Activated naive CD8-positive, alpha-beta T cell treated with anti-CD3 and anti-CD28 coated beads, Interleukin-2, amount 50 U/mL, for 16 hours (primary cell): Measurements from ENCODE around the gene CGNL1.

Source experiments
- DNase-seq: peaks from one replicate; pipeline ENCODE4 v3.0.0-alpha.2; 2020; ENCODE audit warnings: low read depth, low spot score

The CGNL1 gene

DNA sequence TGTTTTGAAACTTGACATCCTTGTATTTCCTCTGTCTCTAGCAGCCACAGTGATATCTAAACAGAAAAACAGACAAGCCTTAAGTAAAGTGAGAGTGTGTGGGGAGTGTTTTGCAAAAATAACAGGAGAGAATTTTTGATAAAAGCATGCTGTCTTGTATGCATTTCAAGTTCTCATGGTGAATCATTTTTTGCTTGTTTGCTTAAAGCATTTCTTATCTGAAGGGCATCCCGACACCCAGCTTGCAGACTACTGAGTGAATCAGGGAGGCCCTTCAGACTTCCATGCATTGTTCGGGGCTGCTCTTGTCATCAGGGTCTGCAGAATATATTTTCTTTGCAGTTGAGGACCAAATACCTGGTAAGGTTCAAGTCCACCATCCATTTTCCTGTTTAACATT, 8.5 kb downstream of the CGNL1 start:
- no peak for DNase-seq

DNA sequence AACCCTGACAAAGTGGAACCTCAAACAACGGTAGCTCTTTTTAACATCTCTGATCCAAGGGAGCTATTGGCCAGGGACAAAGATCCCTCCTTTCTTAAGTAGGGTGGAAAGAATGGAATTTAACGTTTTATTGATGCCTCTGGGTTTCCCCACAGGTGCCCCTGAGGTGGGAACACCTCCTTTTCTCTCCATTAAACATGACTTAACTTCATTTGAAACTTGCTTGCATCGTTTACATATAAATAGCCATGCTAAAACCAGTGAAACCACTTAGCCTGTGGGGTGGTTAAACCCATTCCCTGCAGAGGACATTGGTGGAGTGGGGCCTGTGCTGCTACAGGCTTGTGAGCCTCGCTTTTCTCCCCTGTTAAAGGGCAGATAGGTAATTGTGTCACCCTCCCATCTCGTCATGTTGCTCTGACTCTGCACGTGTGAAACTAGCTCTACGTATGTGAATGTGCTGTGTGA, 9.7 kb downstream of the CGNL1 start:
- no peak for DNase-seq

DNA sequence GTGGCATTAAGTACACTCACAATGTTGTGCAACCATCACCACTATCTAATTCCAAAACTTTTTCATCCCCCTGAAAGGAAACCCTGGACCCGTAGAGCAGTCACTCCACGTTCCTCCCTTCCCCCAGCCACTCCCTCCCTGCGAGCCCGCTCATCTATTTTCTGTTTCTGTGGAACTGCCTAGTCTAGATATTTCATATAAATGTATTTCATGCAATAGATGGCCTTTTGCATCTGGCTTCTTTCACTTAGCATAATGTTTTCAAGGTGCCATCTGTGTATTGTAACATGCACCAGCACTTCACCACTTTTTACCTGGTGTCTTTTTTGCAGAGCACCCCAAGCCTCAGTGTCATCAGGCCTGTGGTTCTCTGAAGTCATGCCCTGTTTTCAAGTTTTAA, 10.7 kb downstream of the CGNL1 start:
- no peak for DNase-seq

DNA sequence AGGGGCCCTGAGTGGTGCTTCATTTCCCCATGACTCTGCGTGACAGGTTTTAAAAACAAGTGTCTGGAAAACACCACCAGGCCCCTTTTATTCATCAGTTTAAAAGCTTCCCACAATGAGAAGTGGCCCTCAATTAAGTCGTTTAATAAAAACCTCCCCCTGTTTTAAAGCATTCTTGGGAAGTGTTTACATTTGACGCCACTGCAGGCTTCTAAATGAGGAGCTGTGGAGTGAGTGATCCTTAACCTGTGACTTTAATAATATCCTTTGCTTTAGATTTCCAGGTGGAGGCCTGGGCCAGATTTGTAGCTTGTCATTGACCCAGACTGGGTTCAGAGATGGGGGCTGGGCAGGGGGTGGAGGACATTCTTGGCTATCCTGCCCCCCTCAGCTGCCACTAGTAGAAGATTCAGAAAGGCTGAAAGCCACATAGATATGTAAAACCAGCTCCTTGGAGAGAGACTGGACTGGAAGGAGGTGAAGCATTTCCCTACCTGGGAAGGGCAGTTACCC, 11.3 kb downstream of the CGNL1 start:
- no peak for DNase-seq

DNA sequence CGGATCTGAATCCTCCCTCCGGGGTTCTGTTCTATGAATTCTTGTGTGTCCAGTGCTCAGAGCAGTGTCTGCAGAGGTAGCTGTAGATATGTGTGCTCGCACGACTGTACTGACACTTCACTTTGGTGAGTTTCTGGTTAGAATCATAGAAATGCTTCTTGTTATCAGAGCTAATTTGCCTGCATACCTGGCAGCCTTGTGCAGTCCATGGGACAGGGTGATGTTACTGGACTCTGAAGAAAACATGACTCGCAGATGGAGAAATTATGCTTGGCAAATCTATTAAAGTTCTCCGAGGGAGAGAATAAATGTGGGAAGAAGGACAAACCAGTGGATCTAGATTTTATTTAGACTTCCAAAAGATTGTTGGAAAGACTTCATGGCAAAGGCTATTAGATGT, 12.2 kb downstream of the CGNL1 start:
- DNase-seq, result no peak

DNA sequence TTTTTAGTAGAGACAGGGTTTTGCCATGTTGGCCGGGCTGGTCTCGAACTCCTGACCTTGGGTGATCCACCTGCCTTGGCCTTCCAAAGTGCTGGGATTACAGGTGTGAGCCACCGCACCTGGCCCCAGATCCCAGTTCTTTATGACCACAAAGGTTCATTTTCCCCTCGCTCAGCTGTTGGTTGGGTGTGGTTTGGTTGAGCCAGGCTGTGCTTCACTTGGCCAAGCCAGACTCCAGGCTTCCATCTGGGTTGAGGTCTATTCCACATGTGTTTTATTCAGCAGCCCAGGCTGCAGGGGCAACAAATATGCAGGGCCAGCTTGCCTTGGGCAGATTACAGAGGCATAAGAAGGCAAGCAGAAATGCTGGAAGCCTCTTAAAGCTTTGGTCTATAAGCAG, 13.7 kb downstream of the CGNL1 start:
- no peak for DNase-seq

DNA sequence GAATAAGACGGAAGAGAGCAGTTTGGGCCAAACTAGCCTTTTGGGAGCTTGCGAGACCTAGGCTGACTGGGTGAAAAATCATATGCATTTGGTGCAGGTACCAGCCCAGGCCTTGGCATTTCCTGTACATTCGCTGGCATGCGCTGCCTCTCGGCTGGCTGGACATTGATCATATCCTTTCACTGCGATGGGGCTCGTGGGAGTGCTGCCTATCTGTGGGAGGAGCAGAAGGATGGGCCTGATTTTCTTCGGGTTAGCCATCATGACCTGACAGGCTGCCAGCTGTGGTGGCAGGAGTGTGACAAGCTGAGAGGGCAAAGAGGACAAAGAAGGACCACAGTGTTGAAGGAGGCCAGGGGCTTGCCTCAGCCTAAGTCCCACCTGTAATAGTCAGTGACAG, 14.3 kb downstream of the CGNL1 start:
- DNase-seq, result no peak

DNA sequence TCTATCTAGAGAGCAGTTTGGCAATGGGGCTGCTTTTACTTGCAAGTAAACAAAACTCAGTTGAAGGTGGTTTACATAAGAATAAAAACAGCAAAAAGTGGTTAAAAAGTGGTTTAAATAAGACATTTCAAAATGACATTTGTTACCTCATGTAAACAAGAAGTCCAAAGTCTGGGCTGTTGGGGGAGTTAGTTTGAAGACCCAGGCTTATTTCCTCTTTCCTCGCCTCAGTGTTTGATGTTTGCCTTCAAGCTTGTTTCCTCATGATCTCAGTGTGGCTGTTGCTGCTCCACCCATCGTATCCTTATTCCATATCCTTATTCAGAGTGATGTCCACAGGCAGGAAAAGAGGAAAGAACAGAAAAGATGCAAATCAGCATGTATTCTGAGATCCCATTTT, 15.2 kb downstream of the CGNL1 start:
- DNase-seq, result no peak

DNA sequence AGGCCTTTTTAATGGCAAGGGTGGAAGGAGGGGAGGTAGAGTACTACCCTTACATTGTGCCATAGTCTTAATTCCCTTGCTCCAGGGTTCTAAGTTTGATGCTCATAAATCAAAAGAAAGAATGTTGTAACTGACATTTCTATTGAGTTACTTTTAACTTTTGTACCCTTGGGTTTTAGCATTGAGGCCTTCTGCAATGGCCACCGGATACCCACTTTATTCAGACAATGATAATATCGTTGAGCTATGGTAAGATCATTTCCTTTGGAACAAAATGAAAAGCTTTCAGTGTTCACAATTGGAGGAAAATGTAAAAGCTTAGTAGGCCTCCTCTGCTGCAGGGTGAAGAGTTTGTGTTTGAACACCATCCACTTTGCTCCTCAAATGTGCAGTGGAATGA, 16.8 kb downstream of the CGNL1 start:
- DNase-seq, result no peak

DNA sequence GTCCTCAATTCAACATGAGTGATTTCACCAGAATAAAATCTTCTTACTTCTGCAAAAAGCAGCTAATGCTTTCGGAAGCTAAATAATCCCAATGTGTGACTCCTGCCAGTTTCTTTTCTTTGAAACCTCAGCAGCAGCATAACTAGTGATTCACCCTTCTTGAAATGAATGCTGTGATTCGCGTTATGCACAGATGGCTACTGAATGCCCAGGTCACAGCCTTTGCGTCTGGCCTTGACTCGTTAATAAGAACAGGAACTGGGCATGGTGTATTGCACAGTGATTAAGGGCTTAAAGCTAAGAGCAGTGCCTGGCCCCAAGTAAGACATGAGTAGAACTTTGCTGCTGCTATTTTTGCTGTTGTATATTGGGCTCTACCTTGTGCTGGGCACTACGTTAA, 19.0 kb downstream of the CGNL1 start:
- DNase-seq, result no peak

DNA sequence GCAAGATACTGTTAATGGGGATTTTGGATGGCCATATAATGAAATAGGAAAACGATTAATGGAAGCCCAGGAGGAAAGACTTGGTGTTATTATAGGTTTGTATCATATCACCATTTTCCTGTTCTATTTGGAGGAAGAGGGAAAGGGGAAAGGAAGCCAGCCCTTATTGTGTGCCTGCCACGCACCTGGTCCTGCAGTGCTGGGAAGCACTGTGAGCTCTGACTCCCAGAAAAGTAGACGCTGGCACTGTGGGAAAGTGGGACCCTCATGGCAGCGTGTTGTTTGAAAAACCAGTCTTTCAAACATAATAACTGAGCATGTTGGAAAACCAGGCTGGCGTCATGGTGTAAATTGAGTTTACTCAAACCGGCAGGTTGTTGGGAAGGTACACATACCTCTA, 22.0 kb downstream of the CGNL1 start:
- no peak for DNase-seq

DNA sequence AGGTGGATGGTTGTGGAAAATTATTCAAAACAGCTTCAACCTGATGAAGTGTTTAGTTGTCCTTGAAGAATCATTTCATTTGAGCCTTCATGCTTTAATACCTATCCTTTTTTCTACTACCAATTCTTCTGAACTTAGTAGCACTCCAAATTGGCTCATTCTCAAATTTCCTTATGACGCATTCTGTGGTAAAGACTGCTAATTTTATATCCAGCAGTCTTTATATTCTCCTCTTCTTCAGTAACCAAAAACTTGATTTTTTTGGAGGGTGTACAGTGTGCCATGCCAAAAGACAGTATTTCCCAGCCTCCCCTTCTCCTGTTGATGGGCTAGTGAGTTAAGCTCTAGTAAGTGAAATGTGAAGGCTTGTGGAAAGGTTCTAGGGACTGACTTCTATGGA, 25.2 kb downstream of the CGNL1 start:
- no peak for DNase-seq

DNA sequence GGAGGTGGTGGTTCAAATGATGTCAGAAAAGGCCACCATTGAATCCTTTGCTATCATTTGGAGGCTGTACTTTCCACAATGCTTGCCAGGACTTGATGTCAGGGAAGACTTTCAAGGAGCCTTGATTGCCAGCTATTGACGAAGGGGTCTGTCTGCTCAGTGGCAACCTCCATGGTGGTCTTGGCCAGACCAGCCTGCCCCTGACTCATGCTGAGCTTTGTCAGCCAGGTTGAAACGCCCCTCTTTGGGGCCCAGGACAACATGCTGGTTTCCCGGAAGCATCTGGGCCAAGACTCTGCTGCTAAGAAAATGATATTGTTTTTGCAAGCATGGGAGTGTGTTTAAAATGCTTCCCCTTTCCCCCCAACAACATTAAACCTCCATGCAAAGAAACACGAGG, 26.7 kb downstream of the CGNL1 start:
- no peak for DNase-seq

DNA sequence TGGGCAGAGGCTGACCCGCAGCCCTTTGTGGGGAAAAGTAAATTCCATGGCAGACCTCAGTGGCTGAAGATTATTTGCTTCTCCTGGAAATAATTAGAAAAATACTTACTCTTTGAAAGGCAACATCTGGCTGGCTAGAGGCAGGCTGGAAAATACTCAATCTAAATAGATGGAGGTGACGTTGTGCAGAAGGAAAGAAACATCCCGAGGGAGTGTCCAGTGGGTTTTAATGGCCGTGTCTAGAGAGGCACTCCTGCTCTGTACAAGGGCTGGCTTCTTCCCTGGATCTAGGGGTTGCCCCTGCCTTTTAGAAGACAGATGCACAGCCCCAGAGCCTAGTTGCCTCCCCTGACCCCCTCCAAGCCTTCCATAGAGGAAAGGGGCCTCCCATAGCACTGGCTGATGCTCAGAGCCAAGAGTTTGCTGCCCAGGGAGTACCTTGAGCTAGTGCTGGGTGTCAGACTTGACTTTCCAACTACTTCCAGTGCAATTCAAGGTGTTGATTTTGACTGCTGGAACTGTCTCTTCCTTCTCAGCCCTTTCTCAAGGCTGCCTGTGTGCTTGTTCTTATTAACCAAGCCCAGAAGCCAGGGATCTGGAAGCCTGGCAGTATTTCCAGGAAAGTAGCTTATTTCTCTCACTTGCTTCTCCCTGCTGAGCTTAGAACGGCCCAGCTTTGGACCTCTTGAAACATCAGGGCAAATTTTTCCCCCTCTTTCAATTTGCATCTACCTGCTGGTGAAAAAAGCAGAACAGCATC, 27.4 kb downstream of the CGNL1 start:
- DNase-seq, result no peak

DNA sequence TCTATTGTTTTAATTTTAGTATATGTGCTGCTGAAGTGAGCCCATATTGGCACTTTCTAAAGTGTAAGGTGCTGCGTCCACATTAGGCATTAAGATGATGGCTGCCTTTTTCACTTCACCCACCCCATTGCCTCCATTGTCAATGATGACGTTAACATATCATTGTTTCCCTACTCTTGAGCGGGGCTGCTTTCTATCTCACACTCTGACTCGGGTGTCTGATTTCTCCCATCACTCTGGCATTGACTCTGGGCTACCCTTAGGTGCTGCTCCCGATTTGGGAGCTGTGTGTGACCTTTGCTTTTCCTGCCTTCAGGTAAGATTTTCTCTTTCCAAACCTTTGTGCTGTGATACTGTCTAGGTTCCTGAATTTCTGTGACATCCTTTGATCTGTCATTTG, 28.8 kb downstream of the CGNL1 start:
- DNase-seq, result no peak

DNA sequence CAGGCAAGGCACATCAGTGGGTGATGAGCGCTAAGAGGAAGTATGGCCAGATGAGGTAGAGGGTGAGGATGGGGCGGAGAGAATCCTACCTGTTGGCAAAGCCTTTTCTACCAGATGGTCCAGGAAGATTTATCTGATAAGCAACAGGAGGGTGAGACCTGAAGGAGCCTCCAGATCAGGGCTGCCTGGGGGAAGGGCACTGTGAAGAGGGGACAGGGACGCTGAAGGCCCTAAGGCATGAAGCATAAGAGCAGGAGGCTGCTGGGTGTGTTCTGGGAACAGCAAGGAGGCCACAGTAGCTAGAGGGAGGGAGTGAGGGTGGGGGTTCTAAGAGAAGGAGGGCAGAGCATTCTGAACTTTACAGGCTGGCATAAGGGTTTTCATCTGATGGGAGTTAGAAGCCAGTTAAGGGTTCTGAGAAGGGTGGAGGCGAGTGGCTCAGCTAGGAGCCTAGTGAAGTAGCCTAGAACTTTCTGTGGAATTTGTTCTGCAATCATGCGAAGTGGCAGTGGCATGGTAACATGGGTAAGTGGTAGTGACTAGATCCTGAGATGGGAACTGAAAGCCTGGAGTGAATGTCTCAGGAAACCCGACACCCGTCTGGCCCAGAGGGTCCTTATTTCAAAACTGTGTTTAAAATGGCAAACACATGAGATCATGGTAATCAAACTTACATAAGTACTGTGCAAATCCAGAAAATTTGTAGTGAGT, 29.9 kb downstream of the CGNL1 start:
- DNase-seq, result no peak

DNA sequence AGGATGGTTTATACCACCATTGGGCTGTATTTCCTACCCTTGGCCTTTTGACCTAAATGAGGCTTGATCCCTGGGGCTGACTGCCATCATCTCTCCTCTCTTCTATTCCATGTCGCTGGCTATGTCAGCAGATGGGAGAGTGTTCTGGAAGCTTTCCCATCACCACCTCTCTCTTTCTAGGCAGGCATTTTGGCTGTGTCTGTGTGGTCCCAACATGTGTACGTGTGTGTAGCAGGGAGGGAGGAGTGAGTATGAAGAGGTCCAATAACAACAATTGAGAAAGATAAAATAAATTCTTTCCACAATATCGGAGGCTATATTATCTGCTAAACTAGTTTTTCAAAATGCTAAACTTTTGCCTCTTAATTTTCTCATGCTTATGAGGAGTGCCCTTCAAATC, 34.1 kb downstream of the CGNL1 start:
- no peak for DNase-seq

DNA sequence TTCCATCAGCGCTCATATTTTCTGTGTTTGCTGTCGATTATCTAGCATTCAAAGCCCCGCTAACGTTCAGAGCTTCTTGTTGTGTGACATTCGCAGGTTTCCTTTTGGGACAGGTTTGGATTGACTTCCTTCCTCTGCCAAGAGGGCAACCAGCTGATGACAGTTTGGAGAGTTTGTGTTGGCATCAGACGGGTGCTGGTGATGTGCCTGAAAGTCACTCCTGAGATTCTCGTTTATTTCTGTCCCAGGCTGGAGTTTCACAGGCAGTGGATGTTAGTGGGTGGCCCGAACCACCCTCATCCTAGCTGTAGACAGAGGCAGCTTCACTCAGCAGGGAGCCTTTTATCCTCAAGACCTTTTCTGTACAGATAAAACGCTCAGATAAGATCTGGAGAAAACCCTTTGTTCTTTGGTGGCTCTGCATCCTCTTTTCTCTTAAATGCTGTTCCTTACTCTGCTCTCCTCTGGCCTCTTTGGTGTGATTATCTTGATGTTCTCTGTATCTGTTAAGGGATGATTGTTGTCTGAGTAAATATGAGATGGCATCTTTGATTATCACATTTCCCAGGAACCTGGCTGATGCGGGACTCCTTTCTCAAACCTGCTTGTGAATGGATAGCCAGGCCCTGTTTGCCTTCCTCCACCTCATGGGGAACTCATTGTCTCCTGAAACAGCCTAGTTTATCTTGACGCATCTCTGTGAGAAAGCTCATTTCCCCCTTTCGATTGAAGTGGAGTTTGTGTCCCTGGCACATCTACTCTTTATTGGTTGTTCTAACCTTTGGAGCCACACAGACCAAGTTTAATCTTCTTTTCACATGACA, 35.9 kb downstream of the CGNL1 start:
- DNase-seq, result no peak

DNA sequence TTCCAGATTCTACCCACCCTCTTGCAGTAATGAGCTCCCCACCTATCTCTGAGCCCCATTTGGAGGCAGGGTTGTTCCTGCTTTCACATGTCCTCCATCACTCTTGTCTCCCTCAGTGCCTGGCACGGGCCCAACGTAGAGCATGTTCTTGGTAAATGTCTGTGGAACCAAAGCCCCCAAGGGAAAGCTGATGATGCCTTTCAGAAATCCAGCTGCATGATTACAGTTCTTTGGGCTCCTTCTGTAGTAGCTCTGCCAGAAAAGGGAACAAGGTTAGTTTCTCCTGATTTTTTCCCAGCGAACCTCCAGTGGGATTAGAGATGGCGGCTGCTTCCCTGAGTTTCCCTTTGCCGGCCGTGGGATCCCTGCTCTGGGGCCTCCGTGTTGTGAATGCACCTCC, 39.3 kb downstream of the CGNL1 start:
- DNase-seq, result no peak

DNA sequence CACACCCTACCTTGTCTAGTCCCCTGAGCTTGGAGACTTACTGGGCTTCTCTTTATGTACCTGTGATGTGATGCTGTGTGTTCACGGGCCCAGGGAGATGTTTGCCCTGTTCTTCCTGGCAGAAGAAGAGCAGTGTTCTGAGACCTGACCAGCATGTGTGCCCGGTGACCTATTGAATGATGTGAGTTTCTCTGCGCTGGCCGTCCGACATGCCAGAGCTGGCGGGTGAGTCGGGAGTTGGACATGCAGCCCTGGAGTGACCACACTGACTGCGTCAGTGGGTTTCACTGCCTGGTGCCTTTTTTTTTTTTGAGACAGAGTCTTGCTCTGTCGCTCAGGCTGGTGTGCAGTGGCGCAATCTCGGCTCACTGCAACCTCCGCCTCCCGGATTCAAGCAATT, 42.3 kb downstream of the CGNL1 start:
- no peak for DNase-seq

DNA sequence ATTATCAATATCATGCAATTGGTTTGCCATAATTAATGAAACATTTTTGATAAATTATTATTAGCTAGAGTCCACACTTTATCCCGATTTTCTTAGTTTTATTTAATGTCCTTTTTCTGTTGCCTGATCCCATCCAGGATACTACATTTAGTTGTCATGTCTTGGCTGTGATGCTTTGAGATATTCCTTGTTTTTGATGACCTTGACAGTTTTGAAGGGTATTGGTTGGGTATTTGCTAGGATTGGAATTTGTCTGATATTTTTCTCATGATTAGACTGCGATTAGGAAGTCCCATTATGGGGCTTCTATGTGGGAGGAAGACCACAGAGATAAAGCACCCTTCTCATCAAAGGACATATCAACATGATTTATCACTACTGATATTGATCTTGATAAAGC, 43.0 kb downstream of the CGNL1 start:
- DNase-seq, result no peak

DNA sequence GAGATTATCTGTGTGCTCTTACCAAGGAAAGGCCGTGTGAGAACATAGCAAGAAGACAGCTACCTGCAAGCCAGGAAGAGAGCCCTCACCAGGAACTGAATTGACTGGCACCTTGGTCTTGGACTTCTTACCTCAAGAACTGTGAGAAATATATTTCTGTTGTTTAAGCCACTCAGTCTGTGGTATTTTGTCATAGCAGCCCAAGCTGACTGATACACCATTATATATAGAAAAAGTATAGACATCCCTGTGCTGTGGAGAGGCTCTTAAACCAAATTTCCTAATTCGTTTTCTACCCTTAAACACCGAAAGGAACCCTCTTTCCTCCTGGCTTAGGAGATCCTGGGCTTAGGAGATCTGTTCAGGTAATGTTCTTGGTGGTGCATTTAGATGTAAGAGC, 44.8 kb downstream of the CGNL1 start:
- no peak for DNase-seq
